Measurements from ENCODE around the gene CHAD. TPM values are rescaled to one million over a fixed set of nuclear protein-coding genes. Genes with fewer than 3 reads are reported as not detected.

CHAD gene
- total RNA-seq, 2 experiments from 2014 or later: not detected

DNA sequence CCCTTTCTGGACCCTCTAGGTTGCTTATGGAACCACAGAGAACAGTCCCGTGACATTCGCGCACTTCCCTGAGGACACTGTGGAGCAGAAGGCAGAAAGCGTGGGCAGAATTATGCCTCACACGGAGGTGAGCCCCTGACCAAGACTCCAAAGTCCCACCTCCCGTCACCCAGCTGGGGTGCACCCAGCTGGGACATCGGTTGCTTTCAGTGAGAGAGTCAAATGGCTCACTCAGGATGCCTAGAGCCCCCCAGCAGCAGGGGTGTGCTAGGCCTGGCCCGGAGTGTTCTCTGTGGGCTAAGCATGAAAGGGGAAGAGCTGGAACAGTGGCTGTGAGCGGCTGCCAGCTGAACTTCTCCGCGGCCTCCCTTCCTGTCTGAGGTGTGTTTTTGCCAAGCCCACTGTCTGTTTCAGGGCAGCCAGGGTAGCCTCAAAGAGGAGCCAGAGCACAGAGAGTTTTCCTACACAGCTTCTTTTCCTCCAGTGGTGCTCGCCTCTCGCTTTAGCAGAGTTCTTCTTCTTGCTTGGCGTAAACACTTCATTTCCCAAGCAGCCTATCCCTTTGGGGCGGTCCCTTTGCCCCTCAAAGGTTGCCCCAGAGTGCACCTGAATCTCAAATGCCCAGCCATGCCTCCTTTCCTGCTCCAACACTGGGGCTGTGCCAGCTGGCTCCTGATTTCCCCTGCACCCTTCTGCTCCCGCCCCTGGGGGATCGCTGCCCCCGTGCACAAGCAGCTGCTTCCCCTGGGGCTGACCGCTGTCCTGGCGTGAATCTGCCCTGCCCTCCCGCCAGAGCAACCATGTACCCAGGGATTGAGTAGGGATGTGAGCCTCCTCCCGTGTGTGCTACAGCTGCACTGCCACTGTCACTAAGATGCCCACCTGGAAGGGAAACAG, 2.6 kb upstream of the CHAD start:
- Histone ChIP-seq H3K4me1 (ENCODE audit: insufficient read depth, low read length) (peaks cover 26% of the 10 kb centered on the region), H3K36me3 (ENCODE audit: insufficient read depth, low read length) (no peaks in the 10 kb centered on the region), H3K9me3 (ENCODE audit: control insufficient read depth in 1 of 2, insufficient read depth in 1 of 2, low read length in 2 of 2) (peaks cover 0 to 18% of the 10 kb centered on the region in 2 experiments), H3K27me3 (ENCODE audit: control insufficient read depth in 1 of 2, insufficient read depth in 2 of 2, low read length in 2 of 2) (peaks cover 22 to 26% of the 10 kb centered on the region in 2 experiments), H3K4me3 (ENCODE audit: low read length) (no peak overlapping the region), H3K27ac (ENCODE audit: low read depth in 1 of 2, low read length in 2 of 2) (no peak overlapping the region)
- ChIA-PET POLR2A (no interaction called here), CTCF (interaction anchor here (1.1 kb wide), 1 partner anchor 74 kb away, joined by 3 read pairs; no protein-coding TSS in a partner anchor)
- H3K4me1 Mint-ChIP-seq (ENCODE audit: low read depth): peaks cover 9% of the 10 kb centered on the region
- intact Hi-C loops (cut with DNase I, micrococcal nuclease): no loop called here
- DNase-seq (no peak), ATAC-seq (ENCODE audit: poor library complexity) (no peak)
- no peak overlapping the region for H3K27ac Mint-ChIP-seq
- H3K4me3 Mint-ChIP-seq: no peak overlapping the region
- H3K9me3 Mint-ChIP-seq: no peaks in the 10 kb centered on the region
- no peak for TF ChIP-seq CTCF (IDR thresholded peaks at IDR 0.05)
- peaks cover 27% of the 10 kb centered on the region for H3K27me3 Mint-ChIP-seq
- no peaks in the 10 kb centered on the region for H3K36me3 Mint-ChIP-seq (ENCODE audit: low read depth)

GRCh38 chr17:50470426-50470825, 1.7 kb upstream of the CHAD start:
- H3K27ac Mint-ChIP-seq: no peak overlapping the region
- H3K4me3 ChIP-seq (ENCODE audit: low read length): no peak overlapping the region
- DNase-seq (no peak), ATAC-seq (ENCODE audit: poor library complexity) (no peak)
- POLR2A ChIA-PET: no interaction called here
- peaks cover 22 to 26% of the 10 kb centered on the region in 2 experiments for H3K27me3 ChIP-seq (ENCODE audit: control insufficient read depth in 1 of 2, insufficient read depth in 2 of 2, low read length in 2 of 2)
- H3K9me3 ChIP-seq (ENCODE audit: control insufficient read depth in 1 of 2, insufficient read depth in 1 of 2, low read length in 2 of 2): peaks cover 0 to 18% of the 10 kb centered on the region in 2 experiments
- peaks cover 9% of the 10 kb centered on the region for H3K4me1 Mint-ChIP-seq (ENCODE audit: low read depth)
- no peak overlapping the region for H3K27ac ChIP-seq (ENCODE audit: low read depth in 1 of 2, low read length in 2 of 2)
- H3K36me3 Mint-ChIP-seq (ENCODE audit: low read depth): no peaks in the 10 kb centered on the region
- H3K4me3 Mint-ChIP-seq: no peak overlapping the region
- peaks cover 27% of the 10 kb centered on the region for H3K4me1 ChIP-seq (ENCODE audit: insufficient read depth, low read length)
- peaks cover 32% of the 10 kb centered on the region for H3K27me3 Mint-ChIP-seq
- H3K9me3 Mint-ChIP-seq: no peaks in the 10 kb centered on the region
- CTCF ChIA-PET: no interaction called here
- no peaks in the 10 kb centered on the region for H3K36me3 ChIP-seq (ENCODE audit: insufficient read depth, low read length)
- TF ChIP-seq CTCF (IDR thresholded peaks at IDR 0.05): no peak
- intact Hi-C loops (cut with DNase I, micrococcal nuclease): no loop called here

DNA sequence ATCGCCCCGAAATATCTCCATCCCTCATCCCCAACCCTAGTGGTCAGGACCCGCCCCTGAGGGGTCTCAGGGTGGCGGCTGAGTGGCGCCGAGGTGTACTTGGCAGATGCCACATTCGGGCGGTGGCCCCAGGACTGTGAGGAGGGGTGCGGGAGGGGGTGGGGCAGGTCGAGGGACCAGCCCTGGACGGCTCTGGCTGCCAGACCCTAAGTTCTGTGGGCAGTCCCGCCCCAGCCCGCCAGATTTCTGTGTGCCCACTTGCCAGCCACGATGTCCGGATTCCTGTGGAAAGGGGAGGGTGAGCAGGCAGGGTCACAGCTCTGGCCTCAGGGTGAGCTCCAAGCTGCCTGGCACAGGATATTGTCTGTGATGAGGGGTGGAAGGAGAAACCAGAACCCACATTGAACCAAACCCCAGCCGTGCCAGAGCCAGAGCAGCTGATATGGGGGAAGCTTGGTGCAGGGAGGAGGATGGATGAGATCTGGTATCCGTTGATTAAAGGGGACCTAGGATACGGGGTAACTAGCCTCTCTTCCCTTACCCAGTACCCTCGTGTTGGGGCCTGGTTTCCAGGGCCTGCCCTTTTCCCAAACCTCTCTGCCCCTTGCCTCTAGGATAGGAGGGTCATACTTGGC, 1.1 kb upstream of the CHAD start:
- ChIA-PET POLR2A (no interaction called here), CTCF (no interaction called here)
- intact Hi-C loops (cut with DNase I, micrococcal nuclease): no loop called here
- no peak for ATAC-seq (ENCODE audit: poor library complexity)
- Mint-ChIP-seq H3K27ac (no peak overlapping the region), H3K27me3 (peaks cover 35% of the 10 kb centered on the region), H3K36me3 (ENCODE audit: low read depth) (no peaks in the 10 kb centered on the region), H3K4me3 (no peak overlapping the region), H3K9me3 (no peaks in the 10 kb centered on the region), H3K4me1 (ENCODE audit: low read depth) (peaks cover 9% of the 10 kb centered on the region)
- Histone ChIP-seq H3K36me3 (ENCODE audit: insufficient read depth, low read length) (no peaks in the 10 kb centered on the region), H3K4me1 (ENCODE audit: insufficient read depth, low read length) (peaks cover 27% of the 10 kb centered on the region), H3K27me3 (ENCODE audit: control insufficient read depth in 1 of 2, insufficient read depth in 2 of 2, low read length in 2 of 2) (peaks cover 22 to 26% of the 10 kb centered on the region in 2 experiments), H3K27ac (ENCODE audit: low read depth in 1 of 2, low read length in 2 of 2) (no peak overlapping the region), H3K4me3 (ENCODE audit: low read length) (no peak overlapping the region), H3K9me3 (ENCODE audit: control insufficient read depth in 1 of 2, insufficient read depth in 1 of 2, low read length in 2 of 2) (peaks cover 0 to 18% of the 10 kb centered on the region in 2 experiments)
- no peak for DNase-seq
- no peak for TF ChIP-seq CTCF (IDR thresholded peaks at IDR 0.05)

Measured in CD4-positive, alpha-beta T cell (primary cell).